ENCODE results near the gene FAM222A.

DNA sequence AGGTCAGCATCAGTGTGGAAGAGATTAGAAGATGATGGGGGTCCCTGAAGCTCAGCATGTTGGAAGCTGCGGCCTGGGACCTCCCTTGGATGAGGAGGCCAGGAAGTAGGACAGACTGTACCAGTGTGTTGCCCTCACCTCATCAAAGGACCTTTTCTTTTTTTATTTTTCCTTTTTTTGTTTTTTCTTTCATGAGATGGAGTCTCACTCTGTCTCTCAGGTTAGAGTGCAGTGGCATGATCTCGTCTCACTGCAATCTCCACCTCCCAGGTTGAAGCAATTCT lies 16.4 kb upstream of the FAM222A start:
- TF ChIP-seq EZH2phosphoT487 (IDR thresholded peaks at IDR 0.05; ENCODE audit: insufficient read depth, low read depth) = no peak
- TF ChIP-seq EZH2 (IDR thresholded peaks at IDR 0.05; ENCODE audit: insufficient read depth, poor library complexity, severe bottlenecking) = no peak

Data from GM23248 (cell line).